Measurements from ENCODE around the gene SEMA4D. TPM values are rescaled to one million over a fixed set of nuclear protein-coding genes. Genes with fewer than 3 reads are reported as not detected.

SEMA4D gene
- total RNA-seq, 1 donor = 0.43 TPM

DNA sequence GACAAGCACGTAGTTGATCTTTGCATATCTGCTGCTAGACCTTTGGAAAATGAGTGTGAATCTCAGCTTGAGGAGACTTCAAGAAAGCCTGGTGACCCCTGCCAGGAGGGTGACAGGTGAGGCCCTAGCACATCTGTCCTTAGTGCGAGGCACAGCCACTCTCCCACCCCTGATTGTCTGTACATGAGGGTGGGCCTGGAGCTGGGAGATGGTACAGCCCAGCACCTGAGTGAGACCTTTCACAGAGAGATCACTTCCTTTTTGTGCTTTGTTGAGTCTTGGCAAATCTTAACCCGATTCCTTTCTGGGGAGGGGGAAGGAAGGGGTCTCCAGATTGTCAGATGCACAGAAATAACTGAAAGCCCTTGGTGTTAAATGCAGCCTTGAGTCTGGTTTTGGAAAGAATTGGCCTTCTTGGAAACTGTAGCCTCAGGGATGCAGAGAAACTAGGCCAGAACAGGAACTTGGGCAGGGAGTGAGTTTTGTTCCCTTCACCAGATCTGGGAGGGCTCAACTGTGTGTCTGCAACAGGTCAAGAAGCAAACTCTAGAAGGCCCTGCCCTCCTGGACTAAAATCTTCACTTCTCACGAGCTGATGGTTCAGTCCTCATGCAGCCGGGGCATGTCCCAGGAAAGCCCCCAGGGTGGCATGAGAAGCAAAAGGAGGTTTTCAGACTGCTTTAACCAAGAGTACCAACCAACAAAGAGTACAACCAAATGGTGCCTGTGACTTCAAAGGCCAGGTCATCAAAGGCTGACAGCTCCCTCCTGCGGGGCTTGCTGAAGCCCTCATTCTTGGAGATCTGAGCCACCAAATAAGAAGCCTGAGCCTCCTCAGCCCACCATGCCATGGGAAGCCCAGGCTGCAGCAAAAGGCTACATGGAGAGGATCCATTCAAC lies 20.8 kb upstream of the SEMA4D start:
- DNase-seq (ENCODE audit: low read depth) = no peak
- TF ChIP-seq, protein P1, sequence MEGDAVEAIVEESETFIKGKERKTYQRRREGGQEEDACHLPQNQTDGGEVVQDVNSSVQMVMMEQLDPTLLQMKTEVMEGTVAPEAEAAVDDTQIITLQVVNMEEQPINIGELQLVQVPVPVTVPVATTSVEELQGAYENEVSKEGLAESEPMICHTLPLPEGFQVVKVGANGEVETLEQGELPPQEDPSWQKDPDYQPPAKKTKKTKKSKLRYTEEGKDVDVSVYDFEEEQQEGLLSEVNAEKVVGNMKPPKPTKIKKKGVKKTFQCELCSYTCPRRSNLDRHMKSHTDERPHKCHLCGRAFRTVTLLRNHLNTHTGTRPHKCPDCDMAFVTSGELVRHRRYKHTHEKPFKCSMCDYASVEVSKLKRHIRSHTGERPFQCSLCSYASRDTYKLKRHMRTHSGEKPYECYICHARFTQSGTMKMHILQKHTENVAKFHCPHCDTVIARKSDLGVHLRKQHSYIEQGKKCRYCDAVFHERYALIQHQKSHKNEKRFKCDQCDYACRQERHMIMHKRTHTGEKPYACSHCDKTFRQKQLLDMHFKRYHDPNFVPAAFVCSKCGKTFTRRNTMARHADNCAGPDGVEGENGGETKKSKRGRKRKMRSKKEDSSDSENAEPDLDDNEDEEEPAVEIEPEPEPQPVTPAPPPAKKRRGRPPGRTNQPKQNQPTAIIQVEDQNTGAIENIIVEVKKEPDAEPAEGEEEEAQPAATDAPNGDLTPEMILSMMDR (IDR thresholded peaks at IDR 0.05; ENCODE audit: insufficient read depth, low read depth, low read length) = no peak

DNA sequence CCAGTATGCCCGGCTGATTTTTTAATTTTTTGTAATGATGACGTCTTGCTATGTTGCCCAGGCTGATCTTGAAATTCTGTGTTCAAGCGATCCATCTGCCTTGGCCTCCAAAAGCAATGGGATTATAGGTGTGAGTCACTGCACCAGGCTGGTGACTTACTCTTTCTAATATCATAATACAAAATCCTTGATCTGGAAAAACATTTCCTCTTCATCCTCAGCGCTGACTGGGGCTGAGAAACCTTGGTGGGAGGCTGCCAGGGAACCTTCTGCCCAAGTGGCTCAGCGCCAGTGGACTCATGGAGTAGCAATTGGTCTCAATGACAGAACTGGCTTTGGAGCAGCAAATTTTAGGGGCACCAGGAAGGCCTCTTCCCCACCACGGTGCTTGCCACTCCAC lies 17.5 kb upstream of the SEMA4D start:
- no peak overlapping the region for H3K4me3 ChIP-seq (ENCODE audit: low read depth, low read length)
- DNase-seq (ENCODE audit: low read depth) = no peak
- TF ChIP-seq, protein P1 (IDR thresholded peaks at IDR 0.05; ENCODE audit: insufficient read depth, low read depth, low read length) = no peak

More for the DNA sequence above, 20.8 kb upstream of the SEMA4D start:
- no peak overlapping the region for H3K4me3 ChIP-seq (ENCODE audit: low read depth, low read length)

DNA sequence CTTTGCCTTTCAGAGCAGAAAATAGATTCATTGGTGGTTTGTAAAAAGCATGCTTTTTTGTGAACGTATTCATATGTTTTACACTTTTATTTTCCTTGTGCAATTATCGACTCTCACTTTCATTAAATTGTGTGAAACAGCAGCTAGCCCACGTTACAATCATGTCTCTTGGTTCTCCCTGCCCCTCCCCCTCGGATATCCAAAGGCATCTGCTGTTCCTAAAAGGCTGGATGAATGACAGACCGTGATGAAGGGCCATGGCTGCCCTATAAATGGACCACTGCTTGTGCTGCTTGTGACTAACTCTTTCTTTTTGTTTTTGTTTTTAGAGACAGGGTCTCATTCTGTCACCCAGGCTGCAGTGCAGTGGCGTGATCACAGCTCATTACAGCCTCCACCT lies 17.0 kb upstream of the SEMA4D start:
- H3K4me3 ChIP-seq (ENCODE audit: low read depth, low read length) = no peak overlapping the region
- no peak for DNase-seq (ENCODE audit: low read depth)
- TF ChIP-seq, protein P1 (IDR thresholded peaks at IDR 0.05; ENCODE audit: insufficient read depth, low read depth, low read length) = no peak

DNA sequence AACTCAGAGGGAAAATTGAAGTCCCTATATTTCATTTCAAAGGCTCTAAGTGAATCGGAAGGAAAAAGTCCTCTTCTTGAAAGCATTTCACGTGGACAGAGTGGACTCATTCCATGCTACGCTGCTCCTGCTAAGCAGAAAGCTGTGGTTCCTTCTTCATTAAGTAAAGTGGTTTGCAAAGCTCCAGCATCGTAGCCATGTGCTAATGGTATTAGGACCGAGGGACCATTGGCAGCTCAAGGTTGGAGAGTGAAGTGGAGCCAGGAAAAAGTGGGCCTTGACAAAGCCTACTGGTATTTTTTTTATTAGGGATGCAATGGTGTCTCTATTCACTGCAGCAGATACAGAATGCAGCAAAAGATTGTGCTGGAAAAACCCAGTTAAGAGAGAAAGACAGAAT lies 16.4 kb upstream of the SEMA4D start:
- DNase-seq (ENCODE audit: low read depth) = no peak
- TF ChIP-seq, protein P1 (IDR thresholded peaks at IDR 0.05; ENCODE audit: insufficient read depth, low read depth, low read length) = no peak
- H3K4me3 ChIP-seq (ENCODE audit: low read depth, low read length) = no peak overlapping the region

DNA sequence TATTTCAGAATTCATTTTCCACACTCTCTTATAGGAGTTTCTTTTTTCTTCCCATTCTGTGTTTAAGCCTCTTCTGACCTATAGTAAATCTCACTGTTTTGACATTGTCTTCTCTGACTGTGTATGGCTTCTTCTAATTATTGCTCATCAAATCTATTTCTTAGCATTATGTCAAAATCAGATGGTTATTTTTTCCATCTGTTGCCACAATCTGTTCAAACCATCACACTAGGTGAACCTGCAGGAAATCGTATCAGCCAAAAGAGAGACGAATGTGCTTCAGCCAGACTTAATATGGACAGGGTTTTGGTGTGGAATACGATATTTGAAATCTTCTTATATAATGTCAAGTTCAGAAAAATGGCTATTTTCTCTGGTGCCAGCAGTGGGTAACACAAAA lies 15.9 kb upstream of the SEMA4D start:
- no peak for DNase-seq (ENCODE audit: low read depth)
- TF ChIP-seq, protein P1 (IDR thresholded peaks at IDR 0.05; ENCODE audit: insufficient read depth, low read depth, low read length) = no peak
- H3K4me3 ChIP-seq (ENCODE audit: low read depth, low read length) = no peak overlapping the region

DNA sequence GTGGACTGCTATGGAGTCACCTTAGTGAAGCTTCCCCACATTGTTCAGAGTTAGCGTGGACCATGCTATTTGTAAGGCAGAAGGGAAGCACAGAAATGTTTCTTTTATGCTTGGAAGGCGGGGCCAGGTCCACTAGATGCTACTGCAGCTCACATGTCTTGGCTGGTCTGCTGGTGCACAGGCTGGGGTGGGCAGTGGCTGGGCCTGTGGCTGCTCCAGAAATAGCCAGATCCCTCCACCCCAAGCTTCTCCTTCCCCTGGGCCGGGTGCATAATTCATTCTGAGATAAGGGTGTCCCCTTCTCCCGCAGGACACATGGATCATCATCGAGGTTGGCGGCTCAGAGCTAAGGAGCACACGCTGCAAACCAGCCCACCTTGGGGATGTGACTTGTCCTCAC lies 14.5 kb upstream of the SEMA4D start:
- TF ChIP-seq, protein P1 (IDR thresholded peaks at IDR 0.05; ENCODE audit: insufficient read depth, low read depth, low read length) = no peak
- DNase-seq (ENCODE audit: low read depth) = no peak

More for the DNA sequence above, 14.5 kb upstream of the SEMA4D start:
- no peak overlapping the region for H3K4me3 ChIP-seq (ENCODE audit: low read depth, low read length)

Data from fibroblast of villous mesenchyme (primary cell).